IPS-NIHi11 (cell line): Measurements from ENCODE around the gene ATRIP.
"Not testable (repeated sequence)": the region's sequence is repeated elsewhere in the genome, so short reads cannot be mapped to it uniquely, and the experiment has no call there.

Source experiments
- DNase-seq: peaks from one replicate; pipeline ENCODE4 v3.0.0; 2012; ENCODE audit warnings: mixed read lengths, low spot score

The ATRIP gene

DNA sequence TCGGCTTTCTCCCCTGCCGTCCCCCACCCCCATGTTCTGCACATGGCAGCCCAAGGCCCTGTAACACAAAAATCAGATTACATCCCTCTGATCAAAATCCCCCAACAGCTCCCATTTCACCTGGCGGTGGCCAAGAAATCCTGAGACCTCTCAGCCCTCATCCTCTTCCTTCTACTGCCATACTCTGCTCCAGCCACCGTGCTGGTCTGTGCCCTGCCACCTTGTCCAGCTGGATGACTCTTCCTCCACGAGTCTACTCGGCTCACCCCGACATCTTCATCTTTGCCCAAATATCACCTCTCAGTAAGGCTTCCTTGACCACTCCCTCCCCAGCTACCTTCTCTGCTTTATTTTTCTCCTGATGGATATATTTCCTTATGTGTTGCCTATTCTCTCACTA, 9.7 kb upstream of the ATRIP start:
- DNase-seq: no peak

DNA sequence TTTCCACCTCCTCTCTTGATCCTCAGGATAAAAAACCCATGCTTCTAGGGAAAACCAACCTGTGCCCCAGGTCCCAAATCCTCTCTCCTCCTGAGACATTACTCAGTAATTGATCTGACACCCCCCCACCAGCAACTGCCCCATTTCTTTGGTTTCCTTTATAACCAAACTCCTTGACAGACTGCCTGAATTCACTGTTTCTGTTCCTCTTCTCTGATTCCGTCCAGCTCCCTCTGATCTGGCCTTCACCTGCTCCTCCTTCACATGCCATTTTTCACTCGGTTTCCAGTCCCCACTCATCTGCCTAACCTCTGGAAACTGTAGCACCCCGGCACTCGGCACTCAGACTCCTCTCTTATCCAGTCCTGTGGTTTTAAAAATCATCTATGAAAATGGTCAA, 8.7 kb upstream of the ATRIP start:
- DNase-seq: no peak

DNA sequence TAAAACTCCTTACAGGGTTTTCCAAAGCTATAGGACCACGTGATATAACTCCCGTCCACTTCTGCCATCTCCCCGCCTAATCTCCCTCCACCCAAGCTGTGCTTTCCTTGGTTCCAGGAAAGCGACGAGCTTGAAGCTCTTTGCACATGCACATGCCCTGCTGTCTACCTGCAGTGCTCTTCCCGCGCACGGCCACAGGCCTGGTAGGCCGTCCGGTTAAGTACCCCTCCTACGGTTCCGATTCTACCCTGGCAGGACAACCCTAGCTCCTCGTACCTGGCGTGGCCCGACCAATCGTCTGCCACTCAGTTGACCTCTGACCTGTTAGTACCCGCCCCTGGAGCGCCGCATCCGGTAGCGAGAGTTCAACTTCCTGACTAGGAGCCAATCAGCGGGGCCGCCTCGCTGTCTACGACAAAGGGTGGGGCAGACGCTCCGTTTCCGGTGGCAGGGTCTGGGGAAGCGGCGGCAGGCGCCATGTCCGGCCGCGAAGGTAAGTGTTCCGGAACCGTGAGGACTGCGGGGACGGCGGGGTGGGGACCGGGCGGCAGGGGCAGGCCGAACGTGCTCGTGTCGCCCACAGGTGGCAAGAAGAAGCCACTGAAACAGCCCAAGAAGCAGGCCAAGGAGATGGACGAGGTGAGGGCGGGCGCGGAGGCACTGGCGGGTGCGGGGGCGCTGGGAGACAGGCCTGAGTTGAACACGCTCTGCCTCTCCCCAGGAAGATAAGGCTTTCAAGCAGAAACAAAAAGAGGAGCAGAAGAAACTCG, 6.5 kb upstream of the ATRIP start, which contains the start of the genes CCDC51 and TMA7:
Gene CCDC51 (minus strand): TSS at position 300 of the 770 bp plus-strand sequence. CDS start 4,991 bp downstream, outside the sequence.
Gene TMA7 (plus strand): TSS at position 438 of the 770 bp plus-strand sequence. CDS start 40 bp downstream, at position 478.
- DNase-seq: peak; percentile 97

DNA sequence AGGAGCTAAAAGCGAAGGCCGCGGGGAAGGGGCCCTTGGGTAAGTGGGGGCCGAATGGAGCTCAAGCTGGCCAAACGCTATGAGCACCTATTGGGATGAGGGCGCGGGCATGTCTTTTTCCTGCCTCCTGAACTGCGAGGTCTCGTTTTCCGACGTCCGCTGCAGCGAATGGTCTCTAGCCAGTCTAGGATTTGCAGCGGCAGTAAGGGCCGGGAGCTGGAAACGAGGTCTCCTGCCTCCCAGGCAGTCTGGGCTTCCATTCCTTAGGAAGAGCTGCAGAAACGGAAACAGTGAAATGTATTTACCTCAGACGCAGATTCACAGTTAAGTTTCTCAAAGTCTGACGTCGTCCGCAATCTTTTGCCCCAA, 6.0 kb upstream of the ATRIP start:
- DNase-seq: no peak

DNA sequence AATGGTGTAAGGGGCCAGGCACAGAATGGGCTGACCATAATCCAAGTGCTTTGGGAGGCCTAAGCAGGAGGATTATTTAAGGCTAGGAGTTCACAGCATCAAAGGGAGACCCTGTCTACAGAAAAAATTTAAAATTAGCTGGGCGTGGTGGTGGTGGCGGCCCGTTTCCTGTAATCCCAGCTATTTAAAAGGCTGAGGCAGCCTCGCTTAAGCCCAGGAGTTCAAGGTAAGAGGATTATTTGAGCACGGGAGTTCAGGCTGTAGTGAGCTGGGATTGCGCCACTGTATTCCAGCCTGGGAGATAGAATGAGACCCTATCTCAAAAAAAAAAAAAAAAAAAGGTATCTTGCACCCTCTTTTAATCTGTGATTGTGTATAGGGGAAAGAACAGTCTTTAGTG, 4.6 kb upstream of the ATRIP start:
- no peak for DNase-seq

DNA sequence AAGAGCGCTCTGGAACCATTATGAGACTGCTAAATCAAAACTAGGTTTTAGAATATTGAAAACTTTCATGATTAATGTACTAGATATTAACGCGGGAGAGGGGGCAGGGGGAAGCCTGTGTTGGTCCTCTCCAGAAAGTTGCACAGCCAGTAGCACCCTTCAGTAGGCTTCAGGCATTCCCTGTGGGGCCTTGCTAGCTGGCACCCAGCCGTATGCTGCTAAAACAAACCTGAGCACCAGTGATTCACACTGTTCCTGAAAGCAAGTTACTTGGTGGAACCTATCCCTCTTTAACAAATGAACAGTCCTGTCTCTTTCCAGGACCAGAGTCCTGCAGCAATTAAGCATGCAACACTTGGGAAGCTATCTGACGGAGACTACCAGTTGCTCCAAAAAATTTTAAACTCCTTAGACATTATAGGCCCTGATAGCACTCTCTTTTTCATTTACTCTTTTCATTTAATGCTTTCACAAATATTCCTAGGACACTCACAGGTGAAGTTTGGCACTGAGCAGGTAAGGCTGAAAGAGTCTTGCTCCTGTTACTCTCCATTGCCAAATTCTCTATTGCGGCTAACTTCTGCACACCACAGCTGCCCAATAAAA, 1.2 kb upstream of the ATRIP start:
- no peak for DNase-seq

DNA sequence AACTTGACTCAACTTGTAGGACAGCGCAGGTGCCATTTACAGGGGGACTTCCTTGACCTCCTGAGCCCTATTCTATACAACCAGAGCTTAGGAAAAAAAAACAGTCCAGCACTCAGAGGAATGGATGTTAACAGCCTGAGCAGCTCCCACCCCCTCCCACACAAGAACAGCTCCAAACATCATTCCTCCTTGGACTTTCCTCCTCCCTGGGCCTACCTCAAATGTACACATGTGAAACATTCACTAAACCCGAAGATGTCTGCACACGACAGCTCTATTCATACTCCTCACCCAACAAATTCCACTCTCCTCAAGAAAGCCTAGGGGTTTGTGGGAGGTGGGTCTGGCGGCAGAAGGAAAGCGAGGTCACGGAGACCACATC, 503 bp upstream of the ATRIP start:
- no peak for DNase-seq

DNA sequence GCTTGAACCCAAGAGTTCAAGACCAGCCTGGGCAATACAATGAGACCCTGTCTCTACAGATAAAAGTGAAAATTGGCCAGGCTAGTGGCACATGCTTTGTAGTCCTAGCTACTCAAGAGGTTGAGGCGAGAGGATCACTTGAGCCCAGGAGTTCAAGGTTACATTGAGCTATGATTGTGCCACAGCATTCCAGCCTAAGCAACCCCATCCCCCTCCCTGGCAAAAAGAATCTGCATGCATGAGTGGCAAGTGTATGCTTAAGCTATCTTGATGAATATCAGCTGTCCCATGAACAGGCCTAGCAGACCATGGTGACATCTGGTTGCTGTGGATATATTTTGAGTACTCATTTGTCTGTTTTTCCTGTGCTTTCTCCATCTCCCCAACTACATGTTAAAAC, 4.7 kb downstream of the ATRIP start:
- no peak for DNase-seq

DNA sequence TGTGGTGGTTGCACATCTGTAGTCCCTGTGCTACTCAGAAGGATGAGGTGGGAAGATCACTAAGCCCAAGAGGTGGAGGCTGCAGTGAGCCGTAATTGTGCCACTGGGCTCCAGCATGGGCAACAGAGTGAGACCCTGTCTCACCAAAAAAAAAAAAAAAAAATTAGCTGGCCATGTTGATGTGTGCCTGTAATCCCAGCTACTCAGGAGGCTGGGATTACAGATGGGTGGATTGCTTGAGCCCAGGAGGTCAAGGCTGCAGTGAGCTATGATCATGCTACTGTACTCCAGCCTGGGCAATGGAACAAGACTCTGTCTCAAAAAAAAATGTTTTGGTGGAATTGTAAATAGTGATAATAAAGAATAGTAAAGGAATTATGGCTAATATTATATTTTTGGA, 9.9 kb downstream of the ATRIP start:
- DNase-seq: no peak

DNA sequence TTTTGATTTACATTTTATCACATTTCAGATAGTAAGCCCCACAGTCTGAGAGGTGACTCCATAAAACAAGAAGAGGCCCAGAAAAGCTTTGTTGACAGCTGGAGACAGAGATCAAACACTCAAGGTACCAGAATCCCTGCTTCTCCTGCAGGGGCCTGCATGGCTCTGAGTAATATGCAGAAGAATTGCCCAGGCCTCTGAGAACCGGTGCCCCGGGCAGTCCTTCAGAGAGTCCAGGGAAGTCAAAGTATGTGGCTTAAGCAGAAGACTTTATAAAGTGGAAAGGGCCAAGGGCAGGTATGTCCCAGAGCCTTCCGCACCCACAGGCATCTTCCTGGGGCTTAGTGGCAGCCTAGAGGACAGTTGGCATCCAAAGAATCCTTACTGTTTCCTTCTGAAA, 12.8 kb downstream of the ATRIP start:
- DNase-seq: no peak

DNA sequence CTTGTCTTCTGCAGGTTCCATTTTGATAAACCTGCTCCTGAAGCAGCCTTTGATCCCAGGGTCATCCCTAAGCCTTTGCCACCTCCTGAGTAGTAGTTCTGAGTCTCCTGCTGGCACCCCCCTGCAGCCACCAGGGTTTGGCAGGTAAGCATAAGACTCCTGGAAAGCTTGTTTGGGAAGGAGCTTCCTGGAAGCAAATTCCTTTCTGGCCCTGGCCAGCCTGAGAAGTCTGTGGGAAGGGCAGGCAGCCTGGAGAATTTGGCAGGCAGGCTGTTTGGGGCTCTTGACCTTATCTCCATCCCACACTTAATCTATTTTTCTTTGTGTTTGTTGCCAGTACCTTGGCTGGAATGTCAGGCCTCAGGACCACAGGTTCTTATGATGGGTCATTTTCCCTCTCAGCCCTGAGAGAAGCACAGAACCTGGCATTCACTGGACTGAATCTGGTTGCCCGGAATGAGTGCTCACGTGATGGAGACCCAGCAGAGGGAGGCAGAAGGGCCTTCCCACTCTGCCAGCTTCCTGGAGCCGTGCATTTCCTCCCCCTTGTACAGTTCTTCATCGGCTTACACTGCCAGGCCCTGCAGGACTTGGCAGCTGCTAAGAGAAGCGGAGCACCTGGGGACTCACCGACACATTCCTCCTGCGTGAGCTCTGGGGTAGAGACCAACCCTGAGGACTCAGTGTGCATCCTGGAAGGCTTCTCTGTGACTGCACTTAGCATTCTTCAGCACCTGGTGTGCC, 13.4 kb downstream of the ATRIP start:
- no peak for DNase-seq

DNA sequence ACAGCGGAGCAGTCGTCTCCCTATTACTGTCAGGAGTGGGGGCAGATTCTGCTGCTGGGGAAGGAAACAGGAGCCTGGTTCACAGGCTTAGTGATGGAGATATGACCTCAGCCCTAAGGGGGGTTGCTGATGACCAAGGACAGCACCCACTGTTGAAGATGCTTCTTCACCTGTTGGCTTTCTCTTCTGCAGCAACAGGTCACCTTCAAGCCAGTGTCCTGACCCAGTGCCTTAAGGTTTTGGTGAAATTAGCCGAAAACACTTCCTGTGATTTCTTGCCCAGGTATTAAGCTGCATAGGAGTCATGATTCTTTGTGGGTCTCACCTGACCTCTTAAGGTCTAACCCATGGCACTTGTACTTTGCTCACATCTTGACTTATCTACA, 14.0 kb downstream of the ATRIP start:
- DNase-seq: no peak

DNA sequence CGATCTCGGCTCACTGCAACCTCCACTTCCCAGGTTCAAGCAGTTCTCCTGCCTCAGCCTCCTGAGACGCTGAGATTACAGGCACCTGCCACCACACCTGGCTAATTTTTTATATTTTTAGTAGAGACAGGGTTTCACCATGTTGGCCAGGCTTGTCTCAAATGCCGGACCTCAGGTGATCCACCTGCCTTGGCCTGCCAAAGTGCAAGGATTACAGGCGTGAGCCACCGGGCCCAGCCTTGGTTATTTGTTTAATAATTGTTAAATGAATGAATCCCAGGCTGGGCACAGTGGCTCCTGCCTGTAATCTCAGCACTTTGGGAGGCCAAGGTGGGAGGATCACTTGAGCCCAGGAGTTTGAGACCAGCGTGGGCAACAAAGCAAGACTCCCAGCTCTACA, 15.2 kb downstream of the ATRIP start:
- DNase-seq: not testable (repeated sequence)

DNA sequence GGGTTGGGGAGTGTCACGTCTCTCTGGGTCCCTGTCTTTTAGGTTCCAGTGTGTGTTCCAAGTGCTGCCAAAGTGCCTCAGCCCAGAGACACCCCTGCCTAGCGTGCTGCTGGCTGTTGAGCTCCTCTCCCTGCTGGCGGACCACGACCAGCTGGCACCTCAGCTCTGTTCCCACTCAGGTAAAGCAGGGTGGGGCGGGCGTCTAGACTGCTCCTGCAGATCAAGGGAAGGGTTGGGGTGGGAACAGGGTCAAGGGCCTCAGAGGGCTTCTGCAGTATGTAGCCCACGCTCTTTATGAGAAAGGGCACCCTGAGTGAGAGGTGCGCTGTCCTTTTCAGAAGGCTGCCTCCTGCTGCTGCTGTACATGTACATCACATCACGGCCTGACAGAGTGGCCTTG, 17.2 kb downstream of the ATRIP start:
- no peak for DNase-seq

DNA sequence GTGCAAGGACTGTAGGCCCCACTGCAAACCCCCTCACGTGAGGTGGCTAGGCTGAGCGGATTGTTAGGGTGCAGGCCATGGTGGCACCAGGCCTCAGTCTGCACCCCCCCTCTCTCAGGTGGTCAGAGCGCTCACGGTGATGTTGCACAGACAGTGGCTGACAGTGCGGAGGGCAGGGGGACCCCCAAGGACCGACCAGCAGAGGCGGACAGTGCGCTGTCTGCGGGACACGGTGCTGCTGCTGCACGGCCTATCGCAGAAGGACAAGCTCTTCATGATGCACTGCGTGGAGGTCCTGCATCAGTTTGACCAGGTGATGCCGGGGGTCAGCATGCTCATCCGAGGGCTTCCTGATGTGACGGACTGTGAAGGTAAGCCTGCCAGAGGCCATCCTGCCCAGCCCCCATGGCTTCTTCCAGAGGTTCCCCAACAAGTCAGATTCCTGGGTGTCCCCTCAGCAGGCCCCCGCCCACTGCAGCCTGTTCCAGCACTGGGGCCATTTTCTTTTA, 18.2 kb downstream of the ATRIP start:
- DNase-seq: no peak

DNA sequence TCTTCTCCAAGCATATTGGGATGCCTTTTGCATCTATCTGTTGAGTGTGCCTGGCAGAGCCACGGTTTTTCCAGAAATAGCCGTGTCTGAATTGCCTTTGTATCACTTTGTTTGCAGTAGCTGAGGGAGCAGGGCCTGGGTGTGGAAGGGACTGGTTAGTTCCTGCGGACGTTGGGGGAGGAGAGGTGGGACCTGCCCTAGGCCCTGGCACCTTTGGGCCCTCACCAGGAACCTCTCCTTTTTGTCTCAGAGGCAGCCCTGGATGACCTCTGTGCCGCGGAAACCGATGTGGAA, 18.6 kb downstream of the ATRIP start:
- DNase-seq: no peak

DNA sequence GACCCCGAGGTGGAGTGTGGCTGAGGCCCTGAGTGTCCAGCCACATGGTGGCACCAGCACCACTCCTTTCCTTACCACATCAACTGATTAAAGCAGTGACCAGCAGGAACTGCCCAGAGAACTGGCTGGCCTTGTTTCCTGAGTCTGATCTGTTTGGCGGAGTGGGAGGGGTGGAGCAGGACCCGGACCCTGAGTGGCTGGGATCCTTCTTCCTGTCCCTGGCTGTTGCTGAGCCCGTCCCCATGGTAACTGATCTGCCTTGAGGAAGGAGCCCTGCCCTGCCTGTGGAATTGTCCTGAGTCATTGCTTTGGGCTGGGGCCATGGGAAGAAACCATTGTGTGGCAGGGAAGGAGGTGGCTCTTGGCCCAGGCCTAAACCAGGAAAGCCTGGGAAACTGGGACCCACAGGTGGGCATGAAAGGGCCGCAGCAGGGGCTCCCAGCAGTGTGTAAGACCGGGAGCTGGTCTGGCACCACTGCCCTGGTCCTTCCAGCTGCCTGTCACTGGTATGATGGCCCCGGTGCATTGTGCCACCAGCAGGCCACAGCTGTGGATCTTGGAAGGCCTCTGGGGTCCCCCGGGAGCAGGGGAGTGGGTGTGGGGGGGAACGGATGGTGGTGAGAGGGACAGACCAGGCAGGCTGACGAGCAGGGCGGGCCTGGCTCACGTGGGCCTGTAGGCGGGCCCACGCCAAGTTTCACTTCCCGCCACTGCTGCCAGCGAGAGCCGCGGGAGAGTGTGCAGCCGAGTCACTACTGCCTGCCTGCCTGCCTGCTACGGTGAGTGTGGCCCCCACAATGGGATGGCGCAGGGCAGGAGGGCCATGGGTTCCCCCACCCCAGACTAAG, 19.2 kb downstream of the ATRIP start:
- DNase-seq: peak; percentile 96

DNA sequence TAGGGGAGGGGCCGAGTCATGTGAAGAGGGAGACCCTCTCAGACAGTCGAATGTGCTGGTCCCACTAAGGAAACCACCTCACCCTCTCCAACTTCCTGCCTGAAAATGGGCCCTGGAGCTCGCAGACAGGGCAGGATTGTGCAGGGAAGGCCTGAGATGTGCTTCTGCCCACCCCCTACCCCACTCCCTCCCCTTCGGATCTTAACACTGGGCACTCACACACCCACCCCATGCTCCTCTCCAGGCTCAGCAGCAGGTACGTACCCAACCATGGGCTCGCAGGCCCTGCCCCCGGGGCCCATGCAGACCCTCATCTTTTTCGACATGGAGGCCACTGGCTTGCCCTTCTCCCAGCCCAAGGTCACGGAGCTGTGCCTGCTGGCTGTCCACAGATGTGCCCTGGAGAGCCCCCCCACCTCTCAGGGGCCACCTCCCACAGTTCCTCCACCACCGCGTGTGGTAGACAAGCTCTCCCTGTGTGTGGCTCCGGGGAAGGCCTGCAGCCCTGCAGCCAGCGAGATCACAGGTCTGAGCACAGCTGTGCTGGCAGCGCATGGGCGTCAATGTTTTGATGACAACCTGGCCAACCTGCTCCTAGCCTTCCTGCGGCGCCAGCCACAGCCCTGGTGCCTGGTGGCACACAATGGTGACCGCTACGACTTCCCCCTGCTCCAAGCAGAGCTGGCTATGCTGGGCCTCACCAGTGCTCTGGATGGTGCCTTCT, 20.0 kb downstream of the ATRIP start:
- DNase-seq: no peak

DNA sequence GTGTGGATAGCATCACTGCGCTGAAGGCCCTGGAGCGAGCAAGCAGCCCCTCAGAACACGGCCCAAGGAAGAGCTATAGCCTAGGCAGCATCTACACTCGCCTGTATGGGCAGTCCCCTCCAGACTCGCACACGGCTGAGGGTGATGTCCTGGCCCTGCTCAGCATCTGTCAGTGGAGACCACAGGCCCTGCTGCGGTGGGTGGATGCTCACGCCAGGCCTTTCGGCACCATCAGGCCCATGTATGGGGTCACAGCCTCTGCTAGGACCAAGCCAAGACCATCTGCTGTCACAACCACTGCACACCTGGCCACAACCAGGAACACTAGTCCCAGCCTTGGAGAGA, 20.5 kb downstream of the ATRIP start:
- no peak for DNase-seq

DNA sequence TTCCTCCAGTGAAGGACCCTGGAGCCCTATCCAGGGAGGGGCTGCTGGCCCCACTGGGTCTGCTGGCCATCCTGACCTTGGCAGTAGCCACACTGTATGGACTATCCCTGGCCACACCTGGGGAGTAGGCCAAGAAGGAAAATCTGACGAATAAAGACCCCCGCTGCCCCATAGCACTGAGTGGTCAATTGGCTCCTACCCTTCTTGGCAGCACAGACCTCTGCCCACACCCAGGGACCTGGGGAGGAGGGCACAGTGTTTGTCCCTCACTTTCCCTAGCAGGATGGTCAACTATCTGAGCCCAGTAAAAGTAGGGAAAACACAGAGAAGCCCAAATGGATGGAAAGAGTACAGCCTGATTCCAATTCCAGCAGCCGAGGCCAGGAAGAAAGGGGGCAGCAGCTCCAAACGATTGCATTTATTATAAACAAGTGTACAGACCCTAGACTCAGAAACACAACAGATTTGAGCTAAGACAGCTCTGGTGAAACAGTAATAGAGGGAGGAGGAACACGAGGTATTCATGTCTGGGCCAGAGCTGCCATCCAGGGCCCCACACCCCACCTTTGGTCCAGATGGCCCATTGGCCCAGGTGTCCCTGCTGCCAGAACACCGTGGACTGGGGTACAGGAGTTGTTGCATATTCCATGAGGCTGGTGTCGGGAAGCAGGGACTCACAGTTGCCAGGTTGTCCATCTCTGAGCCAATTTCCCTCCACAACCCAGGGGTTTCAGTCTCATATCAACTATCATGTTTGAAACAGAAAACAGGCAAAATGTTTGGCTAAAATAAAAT, 21.1 kb downstream of the ATRIP start:
- DNase-seq: no peak

DNA sequence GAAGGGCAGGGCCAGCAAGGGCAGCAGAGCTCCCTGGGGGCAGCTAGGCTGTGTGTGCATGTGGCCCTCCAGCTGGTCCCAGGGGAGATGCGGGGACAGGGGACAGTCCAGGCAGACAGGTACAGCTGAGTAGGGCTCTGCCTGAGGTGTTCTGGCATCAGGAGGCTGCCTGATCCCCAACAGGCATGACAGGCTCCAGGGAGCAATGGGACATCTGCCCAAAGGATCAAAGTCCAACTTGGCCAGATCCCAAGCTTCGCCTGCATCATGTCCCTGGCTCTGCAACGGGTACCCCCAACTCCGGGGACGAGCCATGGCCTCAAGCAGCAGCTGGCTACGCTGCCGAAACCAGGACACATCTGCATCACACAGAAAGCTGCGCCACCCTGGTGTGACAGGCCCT, 21.8 kb downstream of the ATRIP start:
- no peak for DNase-seq
